K562 (cell line): ENCODE measurements around the gene CD37. TPM values are rescaled to one million over a fixed set of nuclear protein-coding genes. Genes with fewer than 3 reads are reported as not detected.

Experiments used
- ESRRA ChIP-seq: fragments of 450-650 bp; IDR thresholded peaks from 2 replicates; pipeline ENCODE4 v1.6.1; 2014; ENCODE audit warnings: low read depth, mild to moderate bottlenecking, moderate library complexity, borderline replicate concordance
- FOXP1 ChIP-seq: sonication (generic); formaldehyde crosslinking; IDR thresholded peaks from 2 replicates; pipeline ENCODE4 v1.8.0; 2022; ENCODE audit warnings: mild to moderate bottlenecking, missing genetic modification reagents
- HNRNPK ChIP-seq: fragments of 200-400 bp; formaldehyde crosslinking; IDR thresholded peaks from one replicate; pipeline ENCODE4 v1.6.1; 2018; ENCODE audit warnings: mild to moderate bottlenecking, low read depth, low read length; ENCODE audit not compliant: poor library complexity, severe bottlenecking
- MCM3 ChIP-seq: fragments of 450-650 bp; IDR thresholded peaks from 2 replicates; pipeline ENCODE4 v1.6.1; 2016
- NR2C1 ChIP-seq, 2 experiments: fragments of 450-650 bp; IDR thresholded peaks; 2 replicates each; pipeline ENCODE4 v1.6.1; 2017; ENCODE audit warnings: mild to moderate bottlenecking in 2 of 2, antibody characterized with exemption in 1 of 2, inconsistent platforms in 1 of 2, missing compliant biosample characterization in 1 of 2, missing genetic modification characterization in 1 of 2
- NRF1 ChIP-seq, 2 experiments: fragments of 450-650 bp; IDR thresholded peaks in 1 of 2; conservative IDR thresholded peaks in 1 of 2; 2 replicates each; pipeline ENCODE4 v1.6.1; 2014; ENCODE audit warnings: mild to moderate bottlenecking in 2 of 2
- RREB1 ChIP-seq: fragments of 250-450 bp; sonication (Bioruptor Pico); IDR thresholded peaks from 2 replicates; pipeline ENCODE4 v1.4.0; 2020
- RUNX1 ChIP-seq: sonication (generic); IDR thresholded peaks from 2 replicates; pipeline ENCODE4 v1.6.1; 2016; ENCODE audit warnings: antibody characterized with exemption, low read depth
- SPI1 ChIP-seq: IDR thresholded peaks from 2 replicates; pipeline ENCODE4 v1.6.1; 2011; ENCODE audit warnings: low read depth, low read length, control low read depth, borderline replicate concordance
- TCF3 ChIP-seq: sonication (generic); formaldehyde crosslinking; IDR thresholded peaks from 2 replicates; pipeline ENCODE4 v1.4.0; 2020; ENCODE audit warnings: mild to moderate bottlenecking, missing genetic modification reagents
- THRA ChIP-seq: fragments of 450-650 bp; IDR thresholded peaks from 2 replicates; pipeline ENCODE4 v1.6.1; 2017; ENCODE audit warnings: mild to moderate bottlenecking, moderate library complexity
- ZNF324 ChIP-seq: fragments of 250-450 bp; sonication (Bioruptor Pico); IDR thresholded peaks from 2 replicates; pipeline ENCODE4 v1.4.0; 2020; ENCODE audit warnings: mild to moderate bottlenecking
- ZNF561 ChIP-seq: fragments of 450-650 bp; formaldehyde crosslinking; conservative IDR thresholded peaks from 2 replicates; pipeline ENCODE4 v1.4.0; 2020; ENCODE audit warnings: mild to moderate bottlenecking, moderate library complexity
- ZNF592 ChIP-seq: fragments of 450-650 bp; IDR thresholded peaks from 2 replicates; pipeline ENCODE4 v1.6.1; 2017; ENCODE audit warnings: antibody characterized with exemption, mild to moderate bottlenecking
- polyA plus RNA-seq, 8 experiments: library from polyadenylated mRNA; depleted of rRNA in 4 of 8; stranded (reverse) in 5 of 8; unstranded in 3 of 8; fragments of >200 nt; fragmentation: Nextera tagmentation in 2 of 8; fragmentation: Illumina TruSeq in 1 of 8; extraction: Ambion mirVana in 2 of 8; extraction: Trizol in 1 of 8; gene quantifications; 2 replicates each; pipeline versions ENCODE4 v1.2.1 to v1.2.3, GENCODE V29; 2011 to 2014; ENCODE audit warnings: inconsistent platforms in 1 of 8, missing spikeins in 1 of 8
- total RNA-seq, 7 experiments: library from RNA; depleted of rRNA in 6 of 7; stranded (reverse); fragments of >200 nt in 6 of 7; fragmentation: Illumina TruSeq in 2 of 7; extraction: Trizol in 2 of 7; gene quantifications; 2 replicates each; pipeline versions ENCODE4 v1.2.1 to v1.2.3, GENCODE V29; 2011 to 2021; ENCODE audit warnings: low replicate concordance in 1 of 7

CD37 gene
- total and polyA plus RNA-seq, 9 of the 15 experiments (the other 6 are each of a cell fraction or from before 2014, with no cell fraction given): 2.5 to 19.0 (median 7.4) TPM

GRCh38 chr19:49363268-49364082 is 28.3 kb downstream of the CD37 start, which contains the start of gene DKKL1 (continued):
- TF ChIP-seq THRA: no peak
- TF ChIP-seq MCM3: no peak
- peak; percentile 55 for TF ChIP-seq TCF3
- TF ChIP-seq HNRNPK: no peak
- TF ChIP-seq NR2C1 (IDR thresholded peaks at IDR 0.05): no peak
- TF ChIP-seq NR2C1 (tag; IDR thresholded peaks at IDR 0.05): peak; percentile 43; the same call in 1 of the 2 replicates
- peak; percentile 71; the same call in 1 of the 2 replicates for TF ChIP-seq ESRRA
- TF ChIP-seq FOXP1: peak; percentile 53; the same call in 1 of the 2 replicates
- TF ChIP-seq RUNX1: no peak; the same call in 1 of the 2 replicates
- no peak for TF ChIP-seq ZNF324 (CRISPR knock-in tag)
- no peak for TF ChIP-seq ZNF592
- TF ChIP-seq RREB1: no peak
- no peak for TF ChIP-seq ZNF561
- TF ChIP-seq SPI1: no peak
- peak; percentile 87 to 90 for TF ChIP-seq NRF1 (conservative IDR thresholded peaks at IDR 0.05 in 1 of 2, IDR thresholded peaks at IDR 0.05 in 1 of 2)
